HCT116 (cell line): Measurements from ENCODE around the gene DGKE. TPM values are rescaled to one million over a fixed set of nuclear protein-coding genes. Genes with fewer than 3 reads are reported as not detected.

Experiments
- ATAC-seq: fragments of 200-7000 bp; cut with Tn5 transposase; 2 replicates; pipeline ENCODE4 v1.9.1; 2020; ENCODE audit warnings: mild to moderate bottlenecking, moderate library complexity
- BruUV-seq: library from RNA; stranded (reverse); fragments of 400-500 nt; replicated peaks from 2 replicates; lab custom pipeline; 2021; lab: Mats Ljungman, UMichigan
- CTCF ChIA-PET: fragments of 300-600 bp; sonication (Branson Sonifier 250); formaldehyde crosslinking; loops from one replicate; lab custom pipeline; 2021; ENCODE audit warnings: antibody characterized with exemption; lab: Charles Lee
- POLR2A ChIA-PET: fragments of 300-600, 350-600 bp; sonication (Branson Sonifier 250); formaldehyde crosslinking; loops from one replicate; lab custom pipeline; 2021; ENCODE audit warnings: antibody characterized with exemption; lab: Charles Lee
- RAD21 ChIA-PET, 2 experiments: fragments of 300-600 bp; sonication (Branson Sonifier 250); formaldehyde crosslinking; loops; one replicate each; lab custom pipeline; 2023; ENCODE audit warnings: low total read pairs in 2 of 2; ENCODE audit not compliant: uncharacterized antibody in 2 of 2, unreplicated experiment in 2 of 2, low non-redundant PET in 1 of 2; lab: Charles Lee
- DNase-seq: peaks from one replicate; pipeline ENCODE4 v3.0.0-alpha.2; 2010; ENCODE audit warnings: low read depth, low spot score
- H2AFZ ChIP-seq: fragments of 200-600 bp; shearing (Covaris generic), sonication (generic); 2 replicates; pipeline ENCODE4 v1.6.1; 2017; ENCODE audit warnings: low read depth, mixed run types, mixed read lengths, antibody characterized with exemption, low read length; ENCODE audit not compliant: poor library complexity, severe bottlenecking
- H3K27ac ChIP-seq: 2 replicates; pipeline ENCODE4 v1.5.1; 2012; ENCODE audit warnings: low read depth, low read length
- H3K27me3 ChIP-seq: fragments of 200-600 bp; sonication (generic); 2 replicates; pipeline ENCODE4 v1.6.1; 2016; ENCODE audit warnings: mixed run types, low read length, mixed read lengths; ENCODE audit not compliant: insufficient read depth
- H3K36me3 ChIP-seq, 2 experiments: fragments of 200-500 bp in 1 of 2; fragments of 200-600 bp in 1 of 2; sonication (Bioruptor generic) in 1 of 2; sonication (generic) in 1 of 2; 2 replicates each; pipeline versions ENCODE4 v1.5.1 to v1.6.1; 2014 to 2016; ENCODE audit warnings: low read length in 2 of 2, inconsistent platforms in 1 of 2, mixed read lengths in 1 of 2, mixed run types in 1 of 2; ENCODE audit not compliant: insufficient read depth in 2 of 2, control insufficient read depth in 1 of 2
- H3K4me1 ChIP-seq, 2 experiments: fragments of 200-600 bp in 1 of 2; sonication (generic) in 1 of 2; 2 replicates each; pipeline versions ENCODE4 v1.5.1 to v1.6.1; 2012 to 2017; ENCODE audit warnings: low read length in 2 of 2, inconsistent platforms in 1 of 2, mild to moderate bottlenecking in 1 of 2, mixed read lengths in 1 of 2, mixed run types in 1 of 2, moderate library complexity in 1 of 2; ENCODE audit not compliant: insufficient read depth in 2 of 2, control insufficient read depth in 1 of 2
- H3K4me2 ChIP-seq: fragments of 200-600 bp; sonication (generic); 2 replicates; pipeline ENCODE4 v1.6.1; 2017; ENCODE audit warnings: mixed run types, low read length, mixed read lengths
- H3K4me3 ChIP-seq, 2 experiments: fragments of 200-600 bp in 1 of 2; sonication (generic) in 1 of 2; replicated peaks in 1 of 2; 2 replicates each; pipeline ENCODE4 v1.5.1; 2011 to 2016; ENCODE audit warnings: low read length in 2 of 2, control low read depth in 1 of 2, low read depth in 1 of 2, mild to moderate bottlenecking in 1 of 2, mixed read lengths in 1 of 2, mixed run types in 1 of 2
- H3K79me2 ChIP-seq: fragments of 200-600 bp; sonication (generic); 2 replicates; pipeline ENCODE4 v1.6.1; 2017; ENCODE audit warnings: mild to moderate bottlenecking, mixed run types, low read length, moderate library complexity, mixed read lengths; ENCODE audit not compliant: insufficient read depth
- H3K9ac ChIP-seq: fragments of 200-600 bp; sonication (generic); 2 replicates; pipeline ENCODE4 v1.6.1; 2016; ENCODE audit warnings: low read length, mixed read lengths
- H3K9me2 ChIP-seq: fragments of 200-600 bp; sonication (generic), shearing (Covaris generic); 2 replicates; pipeline ENCODE4 v1.6.1; 2017; ENCODE audit warnings: mixed run types, mild to moderate bottlenecking, moderate library complexity; ENCODE audit not compliant: insufficient read depth
- H3K9me3 ChIP-seq, 2 experiments: fragments of 200-500 bp in 1 of 2; fragments of 200-600 bp in 1 of 2; sonication (Bioruptor generic) in 1 of 2; sonication (generic) in 1 of 2; 2 replicates each; pipeline ENCODE4 v1.6.1; 2014 to 2017; ENCODE audit warnings: low read length in 2 of 2, mixed read lengths in 2 of 2, inconsistent platforms in 1 of 2, low read depth in 1 of 2, mild to moderate bottlenecking in 1 of 2, mixed run types in 1 of 2, moderate library complexity in 1 of 2; ENCODE audit not compliant: control insufficient read depth in 1 of 2, insufficient read depth in 1 of 2
- H4K20me1 ChIP-seq: fragments of 200-600 bp; sonication (generic), shearing (Covaris generic); 2 replicates; pipeline ENCODE4 v1.6.1; 2017; ENCODE audit warnings: mixed run types, mild to moderate bottlenecking, moderate library complexity; ENCODE audit not compliant: insufficient read depth
- ATF3 ChIP-seq: IDR thresholded peaks from 2 replicates; pipeline ENCODE4 v1.6.1; 2012
- CBX3 ChIP-seq: IDR thresholded peaks from 2 replicates; pipeline ENCODE4 v1.6.1; 2012; ENCODE audit warnings: low read depth
- CEBPB ChIP-seq: IDR thresholded peaks from 2 replicates; pipeline ENCODE4 v1.6.1; 2012; ENCODE audit warnings: low read depth
- ELF1 ChIP-seq: IDR thresholded peaks from 2 replicates; pipeline ENCODE4 v1.6.1; 2012; ENCODE audit warnings: low read depth, borderline replicate concordance
- EZH2 ChIP-seq: fragments of 200-600 bp; sonication (generic); IDR thresholded peaks from 2 replicates; pipeline ENCODE4 v1.6.1; 2017; ENCODE audit warnings: antibody characterized with exemption, mixed run types
- FOSL1 ChIP-seq: IDR thresholded peaks from 2 replicates; pipeline ENCODE4 v1.6.1; 2012; ENCODE audit warnings: low read depth
- JUND ChIP-seq: IDR thresholded peaks from 2 replicates; pipeline ENCODE4 v1.6.1; 2012
- MAX ChIP-seq: IDR thresholded peaks from 2 replicates; pipeline ENCODE4 v1.6.1; 2012
- POLR2A ChIP-seq: IDR thresholded peaks from 2 replicates; pipeline ENCODE4 v1.7.0; 2011; ENCODE audit warnings: borderline replicate concordance; ENCODE audit not compliant: insufficient read depth, insufficient read length; ENCODE audit errors: extremely low read depth
- SIN3A ChIP-seq: IDR thresholded peaks from 2 replicates; pipeline ENCODE4 v1.6.1; 2012; ENCODE audit warnings: low read depth
- SRF ChIP-seq: IDR thresholded peaks from 2 replicates; pipeline ENCODE4 v1.6.1; 2012; ENCODE audit warnings: low read depth
- TCF7L2 ChIP-seq: IDR thresholded peaks from 2 replicates; pipeline ENCODE4 v1.7.0; 2011; ENCODE audit warnings: borderline replicate concordance, inconsistent platforms; ENCODE audit not compliant: insufficient read depth, insufficient read length; ENCODE audit errors: extremely low read depth
- YY1 ChIP-seq: IDR thresholded peaks from 2 replicates; pipeline ENCODE4 v1.6.1; 2011; ENCODE audit warnings: low read length, low read depth, moderate library complexity, mild to moderate bottlenecking; ENCODE audit not compliant: insufficient replicate concordance; ENCODE audit errors: extremely low read depth
- ZFX ChIP-seq: fragments of 450-650 bp; IDR thresholded peaks from 2 replicates; pipeline ENCODE4 v1.6.1; 2017
- ZNF274 ChIP-seq: fragments of 200-500 bp; sonication (Bioruptor generic); IDR thresholded peaks from 2 replicates; pipeline ENCODE4 v1.6.1; 2014; ENCODE audit warnings: mild to moderate bottlenecking, low read depth, low read length, inconsistent platforms
- intact Hi-C: fragments of 100-400 bp; cut with micrococcal nuclease; formaldehyde crosslinking; loops from 2 replicates; pipeline ENCODE4 v1.10.0; 2022
- total RNA-seq: library from RNA; stranded (reverse); gene quantifications from one replicate; pipeline ENCODE4 v1.2.1, GENCODE V29; 2021; ENCODE audit not compliant: unreplicated experiment

Gene DGKE
- total RNA-seq, 1 experiment from 2014 or later, result 5.2 TPM

GRCh38 chr17:56826611-56827414 lies 7.1 kb upstream of the DGKE start:
- BruUV-seq, result no TSS peak

GRCh38 chr17:56830726-56831368 lies 3.1 kb upstream of the DGKE start:
- H3K9ac ChIP-seq, result no peak overlapping the region
- POLR2A ChIA-PET, result no interaction called here
- no peaks in the 10 kb centered on the region for H3K27me3 ChIP-seq
- no peak overlapping the region for H2AFZ ChIP-seq
- BruUV-seq, result no TSS peak
- no peak overlapping the region for H3K4me3 ChIP-seq
- no peak overlapping the region for H3K4me2 ChIP-seq
- no peak overlapping the region for H3K27ac ChIP-seq
- no peak for DNase-seq
- H4K20me1 ChIP-seq, result no peaks in the 10 kb centered on the region
- CTCF ChIA-PET, result no interaction called here
- intact Hi-C loops, result loop anchor here (10.0 kb wide), 1 partner anchor 254 kb away; the partner anchor contains the start of gene AKAP1
- peaks cover 9 to 21% of the 10 kb centered on the region in 2 experiments for H3K4me1 ChIP-seq
- no peaks in the 10 kb centered on the region for H3K79me2 ChIP-seq
- RAD21 ChIA-PET, result no interaction called here
- H3K9me3 ChIP-seq, result no peaks in the 10 kb centered on the region
- no peak for TF ChIP-seq JUND
- no peak for TF ChIP-seq EZH2
- TF ChIP-seq MAX, result no peak
- TF ChIP-seq SIN3A, result no peak
- TF ChIP-seq SRF, result no peak
- TF ChIP-seq ELF1, result no peak
- no peaks in the 10 kb centered on the region for H3K36me3 ChIP-seq
- no peak for ATAC-seq
- H3K9me2 ChIP-seq, result no peaks in the 10 kb centered on the region

More at GRCh38 chr17:56826611-56827414, 7.1 kb upstream of the DGKE start:
- H3K4me1 ChIP-seq, result no peaks in the 10 kb centered on the region
- H3K79me2 ChIP-seq, result no peaks in the 10 kb centered on the region
- no peaks in the 10 kb centered on the region for H3K9me3 ChIP-seq
- intact Hi-C loops, result no loop called here
- no peak overlapping the region for H3K4me3 ChIP-seq
- RAD21 ChIA-PET, result no interaction called here
- ATAC-seq, result no peak
- POLR2A ChIA-PET, result no interaction called here
- H3K27me3 ChIP-seq, result no peaks in the 10 kb centered on the region
- TF ChIP-seq FOSL1, result no peak
- TF ChIP-seq TCF7L2, result no peak
- TF ChIP-seq CBX3, result no peak
- TF ChIP-seq POLR2A, result no peak
- no peak for TF ChIP-seq ELF1
- no peak for TF ChIP-seq SIN3A
- no peak for TF ChIP-seq ZFX
- TF ChIP-seq ATF3, result no peak
- TF ChIP-seq CEBPB, result no peak
- TF ChIP-seq YY1, result no peak
- no peak for TF ChIP-seq ZNF274
- H3K9ac ChIP-seq, result no peak overlapping the region
- H4K20me1 ChIP-seq, result no peaks in the 10 kb centered on the region
- CTCF ChIA-PET, result no interaction called here
- no peak for DNase-seq
- H2AFZ ChIP-seq, result no peak overlapping the region
- H3K36me3 ChIP-seq, result no peaks in the 10 kb centered on the region
- H3K27ac ChIP-seq, result no peak overlapping the region
- H3K9me2 ChIP-seq, result no peaks in the 10 kb centered on the region
- no peak overlapping the region for H3K4me2 ChIP-seq
